ENCODE data around the gene DCAF11. TPM values are rescaled to one million over a fixed set of nuclear protein-coding genes. Genes with fewer than 3 reads are reported as not detected.

DCAF11 gene
- total and polyA plus RNA-seq, 2 of the 13 experiments (the other 11 are each of a cell fraction or from before 2014, with no cell fraction given) = 150 to 257 TPM

GRCh38 chr14:24081739-24082211, 32.8 kb upstream of the DCAF11 start (continued):
- TF ChIP-seq BHLHE40 (IDR thresholded peaks at IDR 0.05; ENCODE audit: low read length) (no peak), ZNF251 (CRISPR knock-in tag; IDR thresholded peaks at IDR 0.05) (no peak), ZNF44 (CRISPR knock-in tag; IDR thresholded peaks at IDR 0.05) (no peak), CCDC6 (CRISPR knock-in tag; IDR thresholded peaks at IDR 0.05) (no peak; the same call in 1 of the 2 replicates), PCBP1 (IDR thresholded peaks at IDR 0.05; ENCODE audit: borderline replicate concordance, low read depth, low read length) (no peak), HDAC2 (CRISPR knock-in tag; IDR thresholded peaks at IDR 0.05) (0 out of 2 replicates have a peak, but pooled peaks have one; percentile 13), HES4 (CRISPR knock-in tag; IDR thresholded peaks at IDR 0.05; ENCODE audit: borderline replicate concordance) (no peak), HMG20A (CRISPR knock-in tag; IDR thresholded peaks at IDR 0.05; ENCODE audit: borderline replicate concordance) (no peak), NPAS2 (CRISPR knock-in tag; IDR thresholded peaks at IDR 0.05; ENCODE audit: borderline replicate concordance) (no peak), SATB2 (CRISPR knock-in tag; IDR thresholded peaks at IDR 0.05) (peak; percentile 82), ZNF34 (CRISPR knock-in tag; IDR thresholded peaks at IDR 0.05; ENCODE audit: borderline replicate concordance) (no peak), GRHL1 (CRISPR knock-in tag; conservative IDR thresholded peaks at IDR 0.05) (no peak), TGIF2 (CRISPR knock-in tag; IDR thresholded peaks at IDR 0.05) (no peak), PHF5A (CRISPR knock-in tag; IDR thresholded peaks at IDR 0.05; ENCODE audit: low read depth, unreplicated experiment) (no peak), ZNF501 (CRISPR knock-in tag; IDR thresholded peaks at IDR 0.05) (no peak), ZNF768 (CRISPR knock-in tag; IDR thresholded peaks at IDR 0.05) (no peak), MYPOP (CRISPR knock-in tag; IDR thresholded peaks at IDR 0.05) (no peak), CENPX (CRISPR knock-in tag; IDR thresholded peaks at IDR 0.05) (no peak), MED13 (CRISPR knock-in tag; IDR thresholded peaks at IDR 0.05) (no peak)
- TF ChIP-seq, protein P1, sequence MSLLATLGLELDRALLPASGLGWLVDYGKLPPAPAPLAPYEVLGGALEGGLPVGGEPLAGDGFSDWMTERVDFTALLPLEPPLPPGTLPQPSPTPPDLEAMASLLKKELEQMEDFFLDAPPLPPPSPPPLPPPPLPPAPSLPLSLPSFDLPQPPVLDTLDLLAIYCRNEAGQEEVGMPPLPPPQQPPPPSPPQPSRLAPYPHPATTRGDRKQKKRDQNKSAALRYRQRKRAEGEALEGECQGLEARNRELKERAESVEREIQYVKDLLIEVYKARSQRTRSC (CRISPR knock-in tag; IDR thresholded peaks at IDR 0.05; ENCODE audit: low read depth) = no peak
